ENCODE measurements around the gene SRA1. TPM values are rescaled to one million over a fixed set of nuclear protein-coding genes. Genes with fewer than 3 reads are reported as not detected.

The SRA1 gene
- total RNA-seq, 2 experiments from 2014 or later: 34.4 to 36.9 TPM

DNA sequence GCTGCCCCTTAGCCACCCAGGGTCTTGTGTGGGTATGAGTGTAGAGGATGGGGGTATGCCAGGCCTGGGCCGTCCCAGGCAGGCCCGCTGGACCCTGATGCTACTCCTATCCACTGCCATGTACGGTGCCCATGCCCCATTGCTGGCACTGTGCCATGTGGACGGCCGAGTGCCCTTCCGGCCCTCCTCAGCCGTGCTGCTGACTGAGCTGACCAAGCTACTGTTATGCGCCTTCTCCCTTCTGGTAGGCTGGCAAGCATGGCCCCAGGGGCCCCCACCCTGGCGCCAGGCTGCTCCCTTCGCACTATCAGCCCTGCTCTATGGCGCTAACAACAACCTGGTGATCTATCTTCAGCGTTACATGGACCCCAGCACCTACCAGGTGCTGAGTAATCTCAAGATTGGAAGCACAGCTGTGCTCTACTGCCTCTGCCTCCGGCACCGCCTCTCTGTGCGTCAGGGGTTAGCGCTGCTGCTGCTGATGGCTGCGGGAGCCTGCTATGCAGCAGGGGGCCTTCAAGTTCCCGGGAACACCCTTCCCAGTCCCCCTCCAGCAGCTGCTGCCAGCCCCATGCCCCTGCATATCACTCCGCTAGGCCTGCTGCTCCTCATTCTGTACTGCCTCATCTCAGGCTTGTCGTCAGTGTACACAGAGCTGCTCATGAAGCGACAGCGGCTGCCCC, 10.0 kb upstream of the SRA1 start:
- POLR2A ChIA-PET: interaction anchor here (0.6 to 3.1 kb wide), 3 partner anchors 10 to 80 kb away, joined by 3 to 14 read pairs (median 3); partner anchors contain the start of genes IK, NDUFA2 and SRA1
- H3K27ac Mint-ChIP-seq: peak overlapping the region; percentile 10
- H3K27me3 Mint-ChIP-seq: no peaks in the 10 kb centered on the region
- H3K4me1 Mint-ChIP-seq: peaks cover 42% of the 10 kb centered on the region
- no peak for DNase-seq
- H3K4me3 Mint-ChIP-seq: no peak overlapping the region
- peaks cover 19% of the 10 kb centered on the region for H3K36me3 Mint-ChIP-seq
- ATAC-seq (ENCODE audit: low read depth): no peak
- H3K9me3 Mint-ChIP-seq: no peaks in the 10 kb centered on the region

DNA sequence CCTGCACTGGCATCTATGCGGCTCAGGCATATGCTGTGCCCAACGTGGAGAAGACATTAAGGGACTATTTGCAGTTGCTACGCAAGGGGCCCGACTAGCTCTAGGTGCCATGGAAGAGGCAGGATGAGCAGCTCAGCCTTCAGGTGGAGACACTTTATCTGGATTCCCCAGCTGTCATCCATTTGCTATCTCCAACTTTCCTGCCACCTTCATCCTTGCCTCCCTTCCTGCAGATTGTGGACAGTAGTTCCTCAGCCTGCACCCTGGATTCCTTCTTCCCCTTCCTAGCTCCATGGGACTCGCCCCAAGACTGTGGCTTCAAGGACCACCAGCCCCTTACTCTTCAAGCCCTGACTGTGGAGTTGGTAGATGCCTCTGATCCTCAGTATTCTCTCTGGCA, 9.4 kb upstream of the SRA1 start:
- H3K4me3 Mint-ChIP-seq: no peak overlapping the region
- no peak for ATAC-seq (ENCODE audit: low read depth)
- POLR2A ChIA-PET: interaction anchor here (0.6 to 3.1 kb wide), 3 partner anchors 9 to 451 kb away, joined by 3 to 14 read pairs (median 4); partner anchors contain the start of genes IK, NDUFA2 and SRA1
- no peaks in the 10 kb centered on the region for H3K9me3 Mint-ChIP-seq
- no peaks in the 10 kb centered on the region for H3K27me3 Mint-ChIP-seq
- peaks cover 19% of the 10 kb centered on the region for H3K36me3 Mint-ChIP-seq
- no peak overlapping the region for H3K27ac Mint-ChIP-seq
- H3K4me1 Mint-ChIP-seq: peaks cover 42% of the 10 kb centered on the region
- no peak for DNase-seq

DNA sequence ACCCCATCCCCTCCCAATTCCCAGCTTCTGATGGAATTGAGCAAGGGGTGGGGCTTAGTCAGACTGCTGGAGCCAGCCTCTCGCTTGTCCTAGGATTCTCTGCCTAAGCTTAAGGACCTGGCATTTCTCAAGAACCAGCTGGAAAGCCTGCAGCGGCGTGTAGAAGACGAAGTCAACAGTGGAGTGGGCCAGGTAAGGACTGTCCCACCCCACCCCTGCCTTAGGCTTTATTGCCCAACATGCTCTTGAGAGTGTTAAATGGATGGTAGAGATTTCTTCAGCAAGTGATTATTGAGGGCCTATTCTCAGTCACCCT, 8.5 kb upstream of the SRA1 start:
- ATAC-seq (ENCODE audit: low read depth) (no peak), DNase-seq (no peak)
- Mint-ChIP-seq H3K36me3 (peaks cover 21% of the 10 kb centered on the region), H3K4me3 (peak overlapping the region; percentile 89), H3K9me3 (no peaks in the 10 kb centered on the region), H3K4me1 (peaks cover 42% of the 10 kb centered on the region), H3K27me3 (no peaks in the 10 kb centered on the region), H3K27ac (peak overlapping the region; percentile 98)
- POLR2A ChIA-PET: interaction anchor here (0.8 to 3.1 kb wide), 4 partner anchors 8 to 134 kb away, joined by 3 to 23 read pairs (median 8); partner anchors contain the start of genes EIF4EBP3, SRA1 and ZMAT2

- H3K36me3 Mint-ChIP-seq: peaks cover 22% of the 10 kb centered on the region
- POLR2A ChIA-PET: interaction anchor here (0.8 to 3.1 kb wide), 5 partner anchors 8 to 146 kb away, joined by 3 to 23 read pairs (median 5); partner anchors contain the start of genes EIF4EBP3, SRA1 and ZMAT2
- H3K27ac Mint-ChIP-seq: peak overlapping the region; percentile 98
- H3K4me1 Mint-ChIP-seq: peaks cover 41% of the 10 kb centered on the region
- H3K4me3 Mint-ChIP-seq: peak overlapping the region; percentile 89
- no peaks in the 10 kb centered on the region for H3K9me3 Mint-ChIP-seq
- DNase-seq: no peak
- ATAC-seq (ENCODE audit: low read depth): no peak
- H3K27me3 Mint-ChIP-seq: no peaks in the 10 kb centered on the region
These were observed 7.9 kb upstream of the SRA1 start for GRCh38 chr5:140565024-140565779.

GRCh38 chr5:140564196-140565023, 7.1 kb upstream of the SRA1 start, which contains the start of the genes APBB3 and SLC35A4:
APBB3 (minus strand) TSS chr5:140564598; CDS start chr5:140564245, 353 bp downstream.
SLC35A4 (plus strand) TSS chr5:140564828; CDS start chr5:140567170, 2,342 bp downstream.
- H3K36me3 Mint-ChIP-seq: peaks cover 22% of the 10 kb centered on the region
- peaks cover 39% of the 10 kb centered on the region for H3K4me1 Mint-ChIP-seq
- ATAC-seq (ENCODE audit: low read depth): peak; percentile 93

DNA sequence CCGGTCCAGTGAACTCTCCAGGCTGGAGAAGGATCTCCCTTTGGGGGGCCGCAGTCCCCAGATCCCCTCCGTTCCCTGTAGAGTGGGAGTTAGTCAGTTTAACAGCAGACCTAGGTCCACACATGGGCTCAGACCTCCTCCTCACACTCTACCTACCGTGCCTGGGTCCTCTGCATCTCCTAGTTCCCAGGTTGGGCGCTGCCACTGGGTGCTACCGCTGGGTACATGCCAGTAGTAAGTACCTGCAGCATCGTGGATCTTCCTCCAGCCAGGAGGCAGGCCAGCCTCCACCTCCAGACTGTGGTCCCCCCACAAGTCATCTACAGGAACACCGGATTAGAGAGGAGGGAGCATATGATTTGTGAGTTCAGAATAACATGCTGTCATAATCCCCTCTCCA, 6.3 kb upstream of the SRA1 start:
- Mint-ChIP-seq H3K27me3 (no peaks in the 10 kb centered on the region), H3K4me3 (peak overlapping the region; percentile 89), H3K36me3 (peaks cover 20% of the 10 kb centered on the region), H3K27ac (peak overlapping the region; percentile 98), H3K4me1 (peaks cover 34% of the 10 kb centered on the region), H3K9me3 (no peaks in the 10 kb centered on the region)
- POLR2A ChIA-PET: interaction anchor here (0.9 to 2.7 kb wide), 7 partner anchors 12 to 162 kb away, joined by 3 to 23 read pairs (median 4); partner anchors contain the start of genes ANKHD1, EIF4EBP3, HARS1 and HARS2
- no peak for DNase-seq
- no peak for ATAC-seq (ENCODE audit: low read depth)

More at GRCh38 chr5:140564196-140565023, 7.1 kb upstream of the SRA1 start, which contains the start of the genes APBB3 and SLC35A4:
- POLR2A ChIA-PET: interaction anchor here (0.9 to 2.7 kb wide), 7 partner anchors 13 to 163 kb away, joined by 3 to 23 read pairs (median 4); partner anchors contain the start of genes ANKHD1, EIF4EBP3, HARS1 and HARS2
- H3K27me3 Mint-ChIP-seq: no peaks in the 10 kb centered on the region
- no peaks in the 10 kb centered on the region for H3K9me3 Mint-ChIP-seq
- peak within 1 kb of the TSS; percentile 98 for H3K27ac Mint-ChIP-seq
- peak within 1 kb of the TSS; percentile 89 for H3K4me3 Mint-ChIP-seq
- peak; percentile 93 for DNase-seq

DNA sequence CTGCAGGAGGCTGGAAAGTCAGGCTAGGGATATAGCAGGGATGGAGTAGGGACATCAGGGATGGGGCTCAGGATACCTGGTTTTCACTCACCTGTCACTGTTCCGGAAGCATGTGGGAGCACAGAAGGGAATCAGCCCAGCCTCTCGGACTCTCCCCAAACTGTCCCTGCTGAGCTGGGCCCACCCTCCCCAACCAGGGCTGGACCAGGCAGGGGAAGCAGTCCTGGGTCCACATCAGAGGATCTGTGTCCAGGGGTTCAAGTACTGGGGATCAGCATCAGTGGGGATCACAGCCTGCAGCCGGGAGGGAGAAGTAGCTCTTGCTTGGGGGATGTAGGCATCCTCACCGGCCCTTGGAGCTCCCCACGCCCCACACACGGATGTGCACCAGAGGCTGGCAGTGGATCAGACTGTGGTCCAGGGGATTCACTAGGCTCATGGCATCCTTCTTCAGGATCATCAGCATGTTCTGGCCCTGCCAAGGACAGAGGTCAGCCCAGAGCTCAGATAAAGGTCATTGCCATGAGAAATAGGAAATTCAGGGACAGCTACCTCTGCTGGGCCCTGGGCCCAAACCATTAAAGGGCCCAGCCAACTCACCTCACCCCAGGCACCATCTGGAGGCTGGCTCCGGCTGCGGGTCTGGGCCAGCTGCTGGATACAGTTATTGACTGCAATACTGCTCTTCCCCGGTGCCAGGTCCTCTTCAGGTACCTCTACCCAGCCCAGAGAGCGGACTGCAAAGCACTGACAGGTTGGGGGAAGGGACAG, 4.7 kb upstream of the SRA1 start:
- Mint-ChIP-seq H3K36me3 (peaks cover 13% of the 10 kb centered on the region), H3K4me3 (no peak overlapping the region), H3K27me3 (no peaks in the 10 kb centered on the region), H3K9me3 (no peaks in the 10 kb centered on the region), H3K27ac (no peak overlapping the region), H3K4me1 (peaks cover 30% of the 10 kb centered on the region)
- POLR2A ChIA-PET: interaction anchor here (2.9 kb wide), 1 partner anchor 14 kb away, joined by 12 read pairs; the partner anchor contains the start of gene EIF4EBP3
- no peak for ATAC-seq (ENCODE audit: low read depth)
- DNase-seq: no peak

- ATAC-seq (ENCODE audit: low read depth) (no peak), DNase-seq (no peak)
- Mint-ChIP-seq H3K4me3 (no peak overlapping the region), H3K4me1 (peaks cover 31% of the 10 kb centered on the region), H3K9me3 (no peaks in the 10 kb centered on the region), H3K36me3 (peaks cover 16% of the 10 kb centered on the region), H3K27ac (no peak overlapping the region), H3K27me3 (no peaks in the 10 kb centered on the region)
- POLR2A ChIA-PET: interaction anchor here (2.9 kb wide), 1 partner anchor 12 kb away, joined by 12 read pairs; the partner anchor contains the start of gene EIF4EBP3
These were observed 3.0 kb upstream of the SRA1 start for GRCh38 chr5:140560227-140560626.

DNA sequence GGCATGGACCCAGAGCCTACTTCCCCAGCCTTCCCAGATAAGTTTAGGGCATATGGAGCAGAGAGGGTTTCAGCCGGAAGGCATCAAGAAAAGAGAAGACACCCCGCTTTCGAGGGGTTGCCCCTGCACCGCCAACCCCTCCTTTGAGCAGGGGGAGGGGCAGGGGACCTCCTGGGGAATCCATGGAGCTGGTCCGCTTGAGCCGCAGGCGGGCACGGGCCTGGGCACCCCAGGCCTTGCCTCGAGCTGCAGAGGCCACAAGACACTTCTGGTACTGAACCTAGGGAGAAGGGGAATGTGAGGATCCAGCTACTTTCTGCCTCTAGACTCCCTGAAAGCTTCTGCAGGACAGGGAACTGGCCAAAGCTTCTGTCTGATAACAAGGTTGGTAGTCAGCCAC, 1.3 kb upstream of the SRA1 start:
- peaks cover 43% of the 10 kb centered on the region for H3K4me1 Mint-ChIP-seq
- H3K27ac Mint-ChIP-seq: no peak overlapping the region
- no peak for DNase-seq
- no peaks in the 10 kb centered on the region for H3K9me3 Mint-ChIP-seq
- peaks cover 24% of the 10 kb centered on the region for H3K36me3 Mint-ChIP-seq
- ATAC-seq (ENCODE audit: low read depth): no peak
- POLR2A ChIA-PET: interaction anchor here (0.7 to 2.5 kb wide), 3 partner anchors 74 to 228 kb away, joined by 4 to 13 read pairs (median 5); partner anchors contain the start of genes CD14, IK and NDUFA2
- H3K27me3 Mint-ChIP-seq: no peaks in the 10 kb centered on the region
- no peak overlapping the region for H3K4me3 Mint-ChIP-seq

DNA sequence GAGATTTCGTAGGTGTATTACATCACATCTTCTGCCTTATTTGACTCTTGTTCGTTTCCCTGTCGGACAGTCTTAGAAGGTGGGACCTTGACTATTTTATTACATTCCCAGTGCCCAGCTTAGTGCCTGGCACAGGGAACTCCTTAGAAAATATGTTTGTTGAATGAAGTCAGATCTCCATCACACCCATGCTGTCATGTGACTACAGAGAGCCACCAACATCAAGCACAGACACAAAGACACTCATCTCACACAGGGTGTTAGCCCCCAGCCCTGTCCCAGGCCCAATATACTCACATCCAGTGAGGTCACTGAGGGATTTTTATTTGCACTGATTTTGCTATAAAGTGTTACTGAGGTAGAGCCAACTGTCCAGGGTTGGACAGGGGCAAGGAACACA, 692 bp upstream of the SRA1 start:
- Mint-ChIP-seq H3K27me3 (no peaks in the 10 kb centered on the region), H3K4me1 (peaks cover 45% of the 10 kb centered on the region), H3K27ac (peak overlapping the region; percentile 85), H3K4me3 (peak overlapping the region; percentile 92), H3K9me3 (no peaks in the 10 kb centered on the region), H3K36me3 (peaks cover 29% of the 10 kb centered on the region)
- DNase-seq (no peak), ATAC-seq (ENCODE audit: low read depth) (no peak)
- POLR2A ChIA-PET: interaction anchor here (0.7 to 2.5 kb wide), 11 partner anchors 8 to 228 kb away, joined by 3 to 23 read pairs (median 8); partner anchors contain the start of genes ANKHD1, CD14, EIF4EBP3 and IK

DNA sequence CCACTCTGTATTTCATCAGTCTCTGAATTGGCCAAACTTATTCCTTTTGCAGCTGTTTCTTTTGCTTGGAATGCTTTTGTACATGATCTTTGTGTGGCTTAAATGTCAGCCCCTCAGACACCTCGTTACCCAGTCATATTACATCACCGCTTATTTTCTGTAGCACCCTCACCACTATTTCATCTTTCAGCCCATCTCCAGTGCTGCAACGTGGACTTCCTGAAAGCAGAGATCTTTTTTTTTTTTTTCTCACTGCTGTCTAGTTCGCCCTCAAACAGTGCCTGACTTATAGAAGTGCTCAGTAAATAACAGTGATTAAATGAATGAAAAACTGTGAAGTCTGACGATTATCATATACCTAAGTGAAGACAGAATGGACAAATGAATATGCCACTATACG, 835 bp downstream of the SRA1 start:
- H3K4me1 Mint-ChIP-seq: peaks cover 49% of the 10 kb centered on the region
- H3K27ac Mint-ChIP-seq: peak overlapping the region; percentile 85
- POLR2A ChIA-PET: interaction anchor here (0.6 to 2.0 kb wide), 6 partner anchors 8 to 135 kb away, joined by 4 to 23 read pairs (median 8); partner anchors contain the start of genes EIF4EBP3, HARS1, HARS2 and WDR55
- DNase-seq (no peak), ATAC-seq (ENCODE audit: low read depth) (peak; percentile 47)
- H3K4me3 Mint-ChIP-seq: peak overlapping the region; percentile 92
- no peaks in the 10 kb centered on the region for H3K9me3 Mint-ChIP-seq
- H3K36me3 Mint-ChIP-seq: peaks cover 32% of the 10 kb centered on the region
- no peaks in the 10 kb centered on the region for H3K27me3 Mint-ChIP-seq

Measured in activated naive CD8-positive, alpha-beta T cell treated with anti-CD3 and anti-CD28 coated beads, Interleukin-2, amount 10 ng/mL, durations not matched to agents 7 days and 5 days (primary cell).